ENCODE measurements around the gene SLC4A2. TPM values are rescaled to one million over a fixed set of nuclear protein-coding genes. Genes with fewer than 3 reads are reported as not detected.
A peak's percentile ranks its signal among the peaks of the same experiment; 100 is the strongest.

Gene SLC4A2
- total RNA-seq, 1 donor from 2014 or later, result 99.4 TPM

DNA sequence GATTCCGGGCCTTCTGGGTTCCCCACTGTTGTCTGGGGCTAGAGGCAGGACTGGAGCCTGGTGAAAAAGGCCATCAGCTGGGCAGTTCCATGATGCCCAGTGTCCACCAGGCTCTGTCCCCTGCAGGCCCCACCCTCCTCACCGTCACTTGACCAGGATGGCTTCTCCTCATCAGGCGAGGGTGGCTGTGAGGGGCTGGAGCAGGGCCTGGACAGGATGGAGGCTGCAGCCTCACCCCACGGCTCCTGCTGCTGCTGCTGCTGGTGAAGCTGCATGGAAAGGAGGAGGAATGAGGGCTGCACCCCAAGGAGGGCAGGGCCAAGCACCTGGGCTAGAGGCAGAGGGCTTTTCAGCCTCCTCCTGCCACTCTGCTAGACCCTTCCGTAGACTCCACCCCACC, 43.4 kb upstream of the SLC4A2 start:
- Mint-ChIP-seq H3K27ac (ENCODE audit: unreplicated experiment) (no peak overlapping the region), H3K4me1 (ENCODE audit: low read depth, unreplicated experiment) (peaks cover 31% of the 10 kb centered on the region), H3K4me3 (ENCODE audit: unreplicated experiment) (no peak overlapping the region), H3K9me3 (ENCODE audit: unreplicated experiment) (peaks cover 27% of the 10 kb centered on the region), H3K27me3 (ENCODE audit: unreplicated experiment) (peaks cover 32% of the 10 kb centered on the region), H3K36me3 (ENCODE audit: unreplicated experiment) (no peaks in the 10 kb centered on the region)
- no peak for DNase-seq
- TF ChIP-seq, protein P1, sequence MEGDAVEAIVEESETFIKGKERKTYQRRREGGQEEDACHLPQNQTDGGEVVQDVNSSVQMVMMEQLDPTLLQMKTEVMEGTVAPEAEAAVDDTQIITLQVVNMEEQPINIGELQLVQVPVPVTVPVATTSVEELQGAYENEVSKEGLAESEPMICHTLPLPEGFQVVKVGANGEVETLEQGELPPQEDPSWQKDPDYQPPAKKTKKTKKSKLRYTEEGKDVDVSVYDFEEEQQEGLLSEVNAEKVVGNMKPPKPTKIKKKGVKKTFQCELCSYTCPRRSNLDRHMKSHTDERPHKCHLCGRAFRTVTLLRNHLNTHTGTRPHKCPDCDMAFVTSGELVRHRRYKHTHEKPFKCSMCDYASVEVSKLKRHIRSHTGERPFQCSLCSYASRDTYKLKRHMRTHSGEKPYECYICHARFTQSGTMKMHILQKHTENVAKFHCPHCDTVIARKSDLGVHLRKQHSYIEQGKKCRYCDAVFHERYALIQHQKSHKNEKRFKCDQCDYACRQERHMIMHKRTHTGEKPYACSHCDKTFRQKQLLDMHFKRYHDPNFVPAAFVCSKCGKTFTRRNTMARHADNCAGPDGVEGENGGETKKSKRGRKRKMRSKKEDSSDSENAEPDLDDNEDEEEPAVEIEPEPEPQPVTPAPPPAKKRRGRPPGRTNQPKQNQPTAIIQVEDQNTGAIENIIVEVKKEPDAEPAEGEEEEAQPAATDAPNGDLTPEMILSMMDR (IDR thresholded peaks at IDR 0.05; ENCODE audit: partially characterized antibody, unreplicated experiment), result no peak

DNA sequence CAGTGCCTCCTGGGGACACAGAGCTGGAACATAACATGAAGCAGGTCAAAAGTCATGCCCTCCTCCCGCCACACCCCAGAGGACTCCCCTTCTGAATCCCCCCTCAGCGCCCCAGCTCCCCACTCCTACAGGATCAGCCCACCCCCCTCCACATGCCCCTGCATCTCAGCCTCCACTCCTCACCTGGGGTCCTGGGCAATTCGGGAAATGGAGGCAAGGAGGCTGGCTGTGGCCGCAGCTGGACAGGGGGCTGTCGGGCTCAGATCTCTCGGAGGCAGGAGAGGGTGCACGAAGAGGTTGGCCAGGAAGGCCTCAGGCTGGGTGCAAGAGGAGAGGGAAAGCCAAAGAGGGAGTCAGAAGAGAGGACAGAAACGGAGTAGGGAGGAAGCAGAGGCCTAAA, 42.9 kb upstream of the SLC4A2 start:
- Mint-ChIP-seq H3K4me1 (ENCODE audit: low read depth, unreplicated experiment) (peaks cover 33% of the 10 kb centered on the region), H3K9me3 (ENCODE audit: unreplicated experiment) (peaks cover 28% of the 10 kb centered on the region), H3K27ac (ENCODE audit: unreplicated experiment) (no peak overlapping the region), H3K27me3 (ENCODE audit: unreplicated experiment) (peaks cover 32% of the 10 kb centered on the region), H3K4me3 (ENCODE audit: unreplicated experiment) (no peak overlapping the region), H3K36me3 (ENCODE audit: unreplicated experiment) (no peaks in the 10 kb centered on the region)
- TF ChIP-seq, protein P1 (IDR thresholded peaks at IDR 0.05; ENCODE audit: partially characterized antibody, unreplicated experiment), result no peak
- DNase-seq, result no peak

DNA sequence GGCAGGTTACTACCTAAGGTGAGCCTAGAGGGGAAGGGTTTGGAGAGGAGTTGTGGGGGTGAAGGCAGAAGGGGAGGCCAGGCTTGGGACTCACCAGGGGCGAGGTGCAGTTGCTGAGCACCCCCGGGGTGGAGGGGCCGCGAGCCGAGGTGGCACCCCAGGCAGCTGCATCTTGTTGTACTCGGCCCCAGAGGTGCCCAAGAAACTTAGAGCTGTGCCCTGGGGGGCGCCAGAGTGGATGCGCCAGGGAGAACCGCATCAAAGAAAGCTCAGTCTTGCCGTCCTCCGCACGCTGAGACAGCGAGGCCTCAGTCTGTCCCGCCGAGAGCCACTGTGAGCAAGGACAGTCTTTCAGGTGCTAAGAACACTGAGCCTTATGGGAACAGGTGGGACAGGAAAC, 42.4 kb upstream of the SLC4A2 start:
- Mint-ChIP-seq H3K36me3 (ENCODE audit: unreplicated experiment) (no peaks in the 10 kb centered on the region), H3K4me1 (ENCODE audit: low read depth, unreplicated experiment) (peaks cover 33% of the 10 kb centered on the region), H3K4me3 (ENCODE audit: unreplicated experiment) (peak overlapping the region; percentile 86), H3K9me3 (ENCODE audit: unreplicated experiment) (peaks cover 28% of the 10 kb centered on the region), H3K27ac (ENCODE audit: unreplicated experiment) (peak overlapping the region; percentile 80), H3K27me3 (ENCODE audit: unreplicated experiment) (peaks cover 29% of the 10 kb centered on the region)
- DNase-seq, result no peak
- TF ChIP-seq, protein P1 (IDR thresholded peaks at IDR 0.05; ENCODE audit: partially characterized antibody, unreplicated experiment), result no peak

DNA sequence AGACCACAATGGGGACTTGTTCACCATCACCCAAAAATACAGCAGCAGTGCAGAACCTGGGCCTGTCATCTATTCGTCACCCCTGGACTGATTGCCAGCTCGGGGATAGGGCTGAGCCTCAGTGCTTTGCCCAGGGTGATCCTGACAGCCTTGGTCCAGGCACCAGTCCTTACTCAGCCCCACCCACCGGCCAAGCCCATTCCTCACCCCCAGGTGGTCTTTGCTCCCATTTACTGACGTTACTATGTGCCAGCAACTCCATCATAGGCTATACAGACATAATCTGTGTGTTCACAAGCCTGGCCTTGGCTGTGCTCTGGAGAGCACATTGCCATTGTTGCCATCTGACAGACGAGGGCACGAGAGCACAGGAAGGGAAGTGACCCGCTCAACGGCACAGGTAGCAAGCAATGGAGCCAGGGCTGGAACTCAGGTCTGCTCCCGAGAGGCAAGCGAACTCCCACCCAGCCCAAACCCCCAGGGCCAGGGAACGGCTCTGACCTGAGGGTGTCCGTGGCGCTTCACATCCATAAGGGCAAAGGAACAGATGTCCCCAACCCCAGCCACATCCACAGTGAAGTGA, 41.9 kb upstream of the SLC4A2 start:
- Mint-ChIP-seq H3K4me1 (ENCODE audit: low read depth, unreplicated experiment) (peaks cover 32% of the 10 kb centered on the region), H3K27ac (ENCODE audit: unreplicated experiment) (peak overlapping the region; percentile 80), H3K4me3 (ENCODE audit: unreplicated experiment) (peak overlapping the region; percentile 86), H3K36me3 (ENCODE audit: unreplicated experiment) (no peaks in the 10 kb centered on the region), H3K9me3 (ENCODE audit: unreplicated experiment) (peaks cover 25% of the 10 kb centered on the region), H3K27me3 (ENCODE audit: unreplicated experiment) (peaks cover 25% of the 10 kb centered on the region)
- DNase-seq, result no peak
- TF ChIP-seq, protein P1 (IDR thresholded peaks at IDR 0.05; ENCODE audit: partially characterized antibody, unreplicated experiment), result no peak

DNA sequence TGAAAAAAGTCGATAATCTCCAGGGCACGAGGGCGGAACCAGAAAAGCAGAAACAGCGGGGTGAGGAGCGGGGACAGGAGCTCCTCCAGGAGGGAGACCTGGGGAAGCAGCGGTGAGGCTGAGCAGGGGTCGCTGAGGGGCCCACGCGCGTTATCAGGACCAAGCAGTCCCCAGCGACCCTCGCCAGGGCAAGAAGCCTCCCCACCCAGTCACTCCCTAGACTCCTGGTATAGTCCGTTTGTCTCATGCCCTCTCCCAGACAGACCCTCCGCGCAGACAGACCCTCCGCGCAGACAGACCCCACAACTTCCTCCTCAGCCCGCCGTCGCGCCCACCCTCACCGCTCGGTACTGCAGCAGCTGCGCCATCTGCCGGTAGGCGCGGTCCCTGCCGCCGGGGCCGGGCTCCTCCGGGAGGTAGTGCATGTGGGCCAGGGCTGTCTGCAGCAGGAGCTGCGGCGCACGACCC, 41.4 kb upstream of the SLC4A2 start:
- TF ChIP-seq, protein P1 (IDR thresholded peaks at IDR 0.05; ENCODE audit: partially characterized antibody, unreplicated experiment), result peak; percentile 90
- no peaks in the 10 kb centered on the region for H3K36me3 Mint-ChIP-seq (ENCODE audit: unreplicated experiment)
- DNase-seq, result peak; percentile 94
- peaks cover 25% of the 10 kb centered on the region for H3K27me3 Mint-ChIP-seq (ENCODE audit: unreplicated experiment)
- H3K4me1 Mint-ChIP-seq (ENCODE audit: low read depth, unreplicated experiment), result peaks cover 32% of the 10 kb centered on the region
- H3K27ac Mint-ChIP-seq (ENCODE audit: unreplicated experiment), result peak overlapping the region; percentile 80
- H3K9me3 Mint-ChIP-seq (ENCODE audit: unreplicated experiment), result peaks cover 28% of the 10 kb centered on the region
- H3K4me3 Mint-ChIP-seq (ENCODE audit: unreplicated experiment), result peak overlapping the region; percentile 86

All from glutamatergic neuron (in vitro differentiated cells).